Measurements from ENCODE around the gene PI4KB. TPM values are rescaled to one million over a fixed set of nuclear protein-coding genes. Genes with fewer than 3 reads are reported as not detected.
A peak's percentile ranks its signal among the peaks of the same experiment; 100 is the strongest.

The PI4KB gene
- total RNA-seq, 4 donors from 2014 or later, result 15.9 to 155 (median 44.1) TPM

DNA sequence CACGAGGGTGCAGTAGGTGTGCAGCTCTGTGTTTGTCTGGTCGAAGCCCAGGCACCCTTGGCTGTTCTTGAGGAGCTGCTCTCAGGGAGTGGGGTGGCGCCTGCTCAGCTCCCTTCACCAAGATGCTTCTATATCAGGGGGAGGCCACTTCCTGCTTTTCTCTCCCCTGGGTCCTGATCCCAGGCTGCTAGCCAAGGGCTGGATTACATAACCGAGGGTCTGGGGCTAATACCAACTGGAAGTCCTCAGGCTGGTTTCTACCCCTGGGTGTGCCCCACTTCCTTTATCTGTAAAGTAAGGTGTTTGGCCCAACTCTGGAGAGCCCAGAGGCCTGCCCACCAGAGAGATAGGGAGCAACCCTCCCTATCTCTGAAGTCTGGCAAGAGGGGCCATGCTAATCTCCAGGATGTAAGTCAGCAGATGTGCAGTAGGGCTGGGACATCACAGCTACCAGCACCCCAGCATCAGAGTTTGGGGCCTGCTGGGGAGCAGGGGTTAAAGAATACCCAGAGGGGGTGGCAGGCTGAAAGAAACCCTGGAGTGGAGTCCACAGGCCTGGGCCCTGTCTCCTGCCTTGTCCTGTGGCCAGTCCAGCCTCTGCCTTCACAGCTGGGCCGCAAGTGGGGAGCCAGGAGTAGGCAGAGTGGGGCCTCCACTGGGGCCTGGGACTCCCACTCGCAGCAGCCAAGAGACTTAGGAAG, 43.1 kb upstream of the PI4KB start:
- Histone ChIP-seq H3K4me3 (no peak overlapping the region), H3K27ac (peak overlapping the region; percentile 74 to 85), H3K4me1 (peaks cover 5 to 12% of the 10 kb centered on the region in 2 donors), H3K9me3 (no peaks in the 10 kb centered on the region), H3K27me3 (no peaks in the 10 kb centered on the region), H3K36me3 (no peaks in the 10 kb centered on the region)
- intact Hi-C loops (cut with DNase I; ENCODE audit: low total_unique reads), result no loop called here
- DNase-seq, result peak in 1 of 2 donors; percentile 52
- no peak for TF ChIP-seq POLR2A (IDR thresholded peaks at IDR 0.05)
- TF ChIP-seq, protein P1, sequence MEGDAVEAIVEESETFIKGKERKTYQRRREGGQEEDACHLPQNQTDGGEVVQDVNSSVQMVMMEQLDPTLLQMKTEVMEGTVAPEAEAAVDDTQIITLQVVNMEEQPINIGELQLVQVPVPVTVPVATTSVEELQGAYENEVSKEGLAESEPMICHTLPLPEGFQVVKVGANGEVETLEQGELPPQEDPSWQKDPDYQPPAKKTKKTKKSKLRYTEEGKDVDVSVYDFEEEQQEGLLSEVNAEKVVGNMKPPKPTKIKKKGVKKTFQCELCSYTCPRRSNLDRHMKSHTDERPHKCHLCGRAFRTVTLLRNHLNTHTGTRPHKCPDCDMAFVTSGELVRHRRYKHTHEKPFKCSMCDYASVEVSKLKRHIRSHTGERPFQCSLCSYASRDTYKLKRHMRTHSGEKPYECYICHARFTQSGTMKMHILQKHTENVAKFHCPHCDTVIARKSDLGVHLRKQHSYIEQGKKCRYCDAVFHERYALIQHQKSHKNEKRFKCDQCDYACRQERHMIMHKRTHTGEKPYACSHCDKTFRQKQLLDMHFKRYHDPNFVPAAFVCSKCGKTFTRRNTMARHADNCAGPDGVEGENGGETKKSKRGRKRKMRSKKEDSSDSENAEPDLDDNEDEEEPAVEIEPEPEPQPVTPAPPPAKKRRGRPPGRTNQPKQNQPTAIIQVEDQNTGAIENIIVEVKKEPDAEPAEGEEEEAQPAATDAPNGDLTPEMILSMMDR (IDR thresholded peaks at IDR 0.05), result no peak

DNA sequence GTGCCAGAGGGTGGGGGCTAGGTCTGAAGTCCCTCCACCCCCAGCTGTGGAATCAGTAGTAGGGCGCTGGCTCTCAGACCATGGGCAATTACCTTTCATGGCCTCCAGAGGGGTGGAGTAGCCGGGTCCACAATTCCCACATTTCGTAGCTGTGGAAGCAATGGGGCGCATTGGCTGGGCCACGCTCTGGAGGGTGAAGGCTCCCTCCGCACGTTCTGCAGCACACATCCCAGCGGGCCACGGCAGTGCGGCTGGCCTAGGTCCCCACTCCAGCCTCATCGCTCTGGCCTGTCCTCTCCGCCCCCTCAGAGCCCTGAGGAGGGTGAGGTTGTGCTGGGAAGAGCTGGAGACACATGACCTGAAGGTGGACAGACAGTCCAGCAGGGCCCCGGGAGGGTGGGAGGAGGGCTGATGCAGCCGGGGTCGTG, 42.4 kb upstream of the PI4KB start:
- peak overlapping the region; percentile 74 to 85 for H3K27ac ChIP-seq
- no peaks in the 10 kb centered on the region for H3K27me3 ChIP-seq
- peaks cover 5 to 12% of the 10 kb centered on the region in 2 donors for H3K4me1 ChIP-seq
- peak in 1 of 2 donors; percentile 23 for DNase-seq
- H3K4me3 ChIP-seq, result no peak overlapping the region
- H3K9me3 ChIP-seq, result no peaks in the 10 kb centered on the region
- TF ChIP-seq, protein P1 (IDR thresholded peaks at IDR 0.05), result no peak
- TF ChIP-seq POLR2A (IDR thresholded peaks at IDR 0.05), result no peak
- H3K36me3 ChIP-seq, result no peaks in the 10 kb centered on the region
- intact Hi-C loops (cut with DNase I; ENCODE audit: low total_unique reads), result no loop called here

DNA sequence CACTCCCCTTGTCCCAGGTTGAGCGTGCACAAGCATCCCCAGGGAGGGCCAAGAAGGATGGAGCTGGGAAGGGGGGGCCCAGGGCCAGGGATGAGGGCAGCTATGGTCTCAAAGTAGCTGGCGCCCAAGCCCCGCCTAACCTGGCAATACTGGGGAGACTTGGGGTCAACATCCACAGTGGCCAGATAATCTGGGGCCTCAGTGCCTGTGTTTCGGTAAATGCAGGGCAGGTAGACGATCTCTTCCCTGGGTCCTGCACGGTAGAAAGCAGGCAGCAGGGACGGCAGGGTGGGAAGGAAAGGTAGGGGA, 42.0 kb upstream of the PI4KB start:
- TF ChIP-seq, protein P1 (IDR thresholded peaks at IDR 0.05), result no peak
- TF ChIP-seq POLR2A (IDR thresholded peaks at IDR 0.05), result no peak
- H3K27ac ChIP-seq, result peak overlapping the region in 1 of 2 donors; percentile 74
- DNase-seq, result no peak

DNA sequence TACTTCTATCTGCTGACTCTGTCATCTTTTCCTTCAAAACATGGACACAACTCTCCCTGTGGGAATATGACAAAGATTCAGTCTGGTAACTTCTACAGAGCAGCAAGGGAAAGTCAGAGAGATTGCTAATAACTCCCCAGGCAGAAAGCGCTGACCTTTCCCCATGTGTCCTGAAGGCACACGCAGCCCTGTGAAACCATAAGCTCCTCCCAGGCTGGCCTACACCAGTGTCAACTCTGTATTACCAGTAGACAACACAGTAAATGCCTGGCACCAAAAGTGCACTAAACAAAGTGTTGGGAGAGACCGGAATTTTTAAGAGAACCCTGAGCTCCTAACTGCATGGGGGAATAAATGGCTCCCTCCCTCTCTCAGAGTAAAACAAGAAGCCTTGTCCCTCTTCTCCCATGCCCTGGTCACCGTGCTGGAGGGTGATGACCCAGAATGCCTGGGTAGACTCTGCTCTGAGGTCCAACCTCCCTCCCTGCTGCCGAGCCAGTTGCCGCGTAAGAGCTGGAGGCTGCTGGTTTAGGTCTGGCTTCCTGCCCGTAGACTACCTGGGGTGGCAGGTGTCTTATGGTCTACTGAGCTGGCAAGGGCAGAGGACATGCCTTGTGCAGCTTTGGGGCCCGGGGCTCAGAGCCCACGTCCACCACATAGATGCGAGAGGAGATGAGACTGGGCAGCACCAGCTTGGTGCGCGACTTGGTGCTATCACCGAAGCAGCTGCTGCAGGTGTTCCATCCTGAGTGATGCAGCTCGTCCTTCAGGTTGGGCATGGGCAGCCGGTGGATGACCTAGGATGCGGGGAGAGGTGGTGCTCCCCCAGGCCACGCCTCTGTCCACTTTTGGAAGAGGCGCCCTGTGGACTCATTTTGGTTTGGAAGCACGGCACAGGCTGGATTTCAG, 41.4 kb upstream of the PI4KB start:
- Histone ChIP-seq H3K4me1 (peaks cover 5 to 12% of the 10 kb centered on the region in 2 donors), H3K27ac (peak overlapping the region; percentile 10 to 60), H3K9me3 (no peaks in the 10 kb centered on the region), H3K27me3 (no peaks in the 10 kb centered on the region), H3K36me3 (no peaks in the 10 kb centered on the region), H3K4me3 (no peak overlapping the region)
- no peak for TF ChIP-seq POLR2A (IDR thresholded peaks at IDR 0.05)
- TF ChIP-seq, protein P1 (IDR thresholded peaks at IDR 0.05), result no peak
- intact Hi-C loops (cut with DNase I; ENCODE audit: low total_unique reads), result no loop called here
- DNase-seq, result no peak

More for the DNA sequence above, 42.0 kb upstream of the PI4KB start:
- intact Hi-C loops (cut with DNase I; ENCODE audit: low total_unique reads), result no loop called here
- Histone ChIP-seq H3K9me3 (no peaks in the 10 kb centered on the region), H3K4me1 (peaks cover 5 to 12% of the 10 kb centered on the region in 2 donors), H3K4me3 (no peak overlapping the region), H3K36me3 (no peaks in the 10 kb centered on the region), H3K27me3 (no peaks in the 10 kb centered on the region)
